Neural cell (in vitro differentiated cells): ENCODE data around the gene TBC1D8B.

Source experiments
- EP300 ChIP-seq: fragments of 450-650 bp; conservative IDR thresholded peaks from 2 replicates; pipeline ENCODE4 v1.6.1; 2014; ENCODE audit warnings: antibody characterized with exemption, mild to moderate bottlenecking, moderate library complexity; ENCODE audit not compliant: poor library complexity, severe bottlenecking
- EZH2 ChIP-seq: fragments of 200-600, 300-800 bp; shearing (Covaris generic), sonication (generic); IDR thresholded peaks from 2 replicates; pipeline ENCODE4 v1.6.1; 2014; ENCODE audit warnings: antibody characterized with exemption, low read length, borderline replicate concordance, mild to moderate bottlenecking; ENCODE audit not compliant: insufficient read depth, poor library complexity, severe bottlenecking
- MXI1 ChIP-seq: fragments of 450-650 bp; conservative IDR thresholded peaks from 2 replicates; pipeline ENCODE4 v1.6.1; 2014; ENCODE audit warnings: antibody characterized with exemption, mild to moderate bottlenecking; ENCODE audit not compliant: poor library complexity, severe bottlenecking
- RAD21 ChIP-seq: fragments of 450-650 bp; conservative IDR thresholded peaks from 2 replicates; pipeline ENCODE4 v1.6.1; 2014; ENCODE audit warnings: antibody characterized with exemption, mild to moderate bottlenecking, moderate library complexity
- SMC3 ChIP-seq: fragments of 450-650 bp; conservative IDR thresholded peaks from 2 replicates; pipeline ENCODE4 v1.6.1; 2014; ENCODE audit warnings: antibody characterized with exemption, mild to moderate bottlenecking, moderate library complexity; ENCODE audit not compliant: poor library complexity
- TAF1 ChIP-seq: IDR thresholded peaks from 2 replicates; pipeline ENCODE4 v1.6.1; 2012; ENCODE audit warnings: low read depth
- TF ChIP-seq, protein P1 (sequence below): fragments of 450-650 bp; IDR thresholded peaks from 2 replicates; pipeline ENCODE4 v1.5.1; 2014; ENCODE audit warnings: antibody characterized with exemption, mild to moderate bottlenecking, moderate library complexity; ENCODE audit not compliant: poor library complexity, severe bottlenecking
- TF ChIP-seq, protein P2 (sequence below): IDR thresholded peaks from 2 replicates; pipeline ENCODE4 v1.6.1; 2012; ENCODE audit warnings: borderline replicate concordance

DNA sequence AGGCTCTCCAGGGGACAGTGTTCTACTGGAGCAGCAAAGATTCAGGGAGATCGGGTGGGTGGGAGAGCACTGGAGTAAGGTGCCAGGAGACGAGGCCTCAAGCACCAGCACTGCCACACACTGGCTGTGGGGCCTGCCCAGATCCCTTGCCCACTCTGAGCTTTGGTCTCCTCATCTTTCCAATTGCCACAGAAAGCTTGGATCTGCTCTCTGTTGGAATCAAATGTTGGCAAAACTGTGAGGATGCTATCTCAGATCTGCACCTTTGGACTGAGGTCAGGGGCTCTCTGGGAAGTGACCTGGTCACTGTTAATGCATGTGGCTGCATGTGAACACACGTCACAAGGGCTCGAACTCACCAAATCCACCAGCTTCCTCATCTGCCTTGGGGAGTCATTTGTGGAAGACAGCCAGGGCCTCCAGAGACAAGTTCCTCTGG lies 99.3 kb downstream of the TBC1D8B start:
- TF ChIP-seq, protein P1, sequence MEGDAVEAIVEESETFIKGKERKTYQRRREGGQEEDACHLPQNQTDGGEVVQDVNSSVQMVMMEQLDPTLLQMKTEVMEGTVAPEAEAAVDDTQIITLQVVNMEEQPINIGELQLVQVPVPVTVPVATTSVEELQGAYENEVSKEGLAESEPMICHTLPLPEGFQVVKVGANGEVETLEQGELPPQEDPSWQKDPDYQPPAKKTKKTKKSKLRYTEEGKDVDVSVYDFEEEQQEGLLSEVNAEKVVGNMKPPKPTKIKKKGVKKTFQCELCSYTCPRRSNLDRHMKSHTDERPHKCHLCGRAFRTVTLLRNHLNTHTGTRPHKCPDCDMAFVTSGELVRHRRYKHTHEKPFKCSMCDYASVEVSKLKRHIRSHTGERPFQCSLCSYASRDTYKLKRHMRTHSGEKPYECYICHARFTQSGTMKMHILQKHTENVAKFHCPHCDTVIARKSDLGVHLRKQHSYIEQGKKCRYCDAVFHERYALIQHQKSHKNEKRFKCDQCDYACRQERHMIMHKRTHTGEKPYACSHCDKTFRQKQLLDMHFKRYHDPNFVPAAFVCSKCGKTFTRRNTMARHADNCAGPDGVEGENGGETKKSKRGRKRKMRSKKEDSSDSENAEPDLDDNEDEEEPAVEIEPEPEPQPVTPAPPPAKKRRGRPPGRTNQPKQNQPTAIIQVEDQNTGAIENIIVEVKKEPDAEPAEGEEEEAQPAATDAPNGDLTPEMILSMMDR, result no peak
- TF ChIP-seq, protein P2, sequence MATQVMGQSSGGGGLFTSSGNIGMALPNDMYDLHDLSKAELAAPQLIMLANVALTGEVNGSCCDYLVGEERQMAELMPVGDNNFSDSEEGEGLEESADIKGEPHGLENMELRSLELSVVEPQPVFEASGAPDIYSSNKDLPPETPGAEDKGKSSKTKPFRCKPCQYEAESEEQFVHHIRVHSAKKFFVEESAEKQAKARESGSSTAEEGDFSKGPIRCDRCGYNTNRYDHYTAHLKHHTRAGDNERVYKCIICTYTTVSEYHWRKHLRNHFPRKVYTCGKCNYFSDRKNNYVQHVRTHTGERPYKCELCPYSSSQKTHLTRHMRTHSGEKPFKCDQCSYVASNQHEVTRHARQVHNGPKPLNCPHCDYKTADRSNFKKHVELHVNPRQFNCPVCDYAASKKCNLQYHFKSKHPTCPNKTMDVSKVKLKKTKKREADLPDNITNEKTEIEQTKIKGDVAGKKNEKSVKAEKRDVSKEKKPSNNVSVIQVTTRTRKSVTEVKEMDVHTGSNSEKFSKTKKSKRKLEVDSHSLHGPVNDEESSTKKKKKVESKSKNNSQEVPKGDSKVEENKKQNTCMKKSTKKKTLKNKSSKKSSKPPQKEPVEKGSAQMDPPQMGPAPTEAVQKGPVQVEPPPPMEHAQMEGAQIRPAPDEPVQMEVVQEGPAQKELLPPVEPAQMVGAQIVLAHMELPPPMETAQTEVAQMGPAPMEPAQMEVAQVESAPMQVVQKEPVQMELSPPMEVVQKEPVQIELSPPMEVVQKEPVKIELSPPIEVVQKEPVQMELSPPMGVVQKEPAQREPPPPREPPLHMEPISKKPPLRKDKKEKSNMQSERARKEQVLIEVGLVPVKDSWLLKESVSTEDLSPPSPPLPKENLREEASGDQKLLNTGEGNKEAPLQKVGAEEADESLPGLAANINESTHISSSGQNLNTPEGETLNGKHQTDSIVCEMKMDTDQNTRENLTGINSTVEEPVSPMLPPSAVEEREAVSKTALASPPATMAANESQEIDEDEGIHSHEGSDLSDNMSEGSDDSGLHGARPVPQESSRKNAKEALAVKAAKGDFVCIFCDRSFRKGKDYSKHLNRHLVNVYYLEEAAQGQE, result no peak
- TF ChIP-seq RAD21, result no peak
- TF ChIP-seq EZH2, result no peak
- TF ChIP-seq EP300, result no peak
- TF ChIP-seq TAF1, result no peak
- TF ChIP-seq MXI1, result no peak
- no peak for TF ChIP-seq SMC3
